GM18868 (cell line): ENCODE measurements around the gene ACTR8.
"Not testable (repeated sequence)": the region's sequence is repeated elsewhere in the genome, so short reads cannot be mapped to it uniquely, and the experiment has no call there.

Source experiments
- ATAC-seq: cut with Tn5 transposase; IDR thresholded peaks from one replicate; pipeline ENCODE4 v1.9.1; 2021; ENCODE audit warnings: mild to moderate bottlenecking, moderate library complexity; ENCODE audit not compliant: unreplicated experiment

The ACTR8 gene

GRCh38 chr3:53881691-53882593 is at the start of gene ACTR8:
ACTR8 (minus strand) TSS chr3:53882152; CDS start chr3:53882101, 51 bp downstream.
- ATAC-seq = peak; percentile 86

- ATAC-seq = not testable (repeated sequence)
Observed at GRCh38 chr3:53927208-53927872, 45.4 kb upstream of the ACTR8 start.

- ATAC-seq = peak; percentile 42
Observed at GRCh38 chr3:53921296-53921695, 39.3 kb upstream of the ACTR8 start.

GRCh38 chr3:53919741-53920140 is 37.8 kb upstream of the ACTR8 start:
- ATAC-seq = no peak

GRCh38 chr3:53913401-53913800 is 31.4 kb upstream of the ACTR8 start:
- no peak for ATAC-seq

- ATAC-seq = no peak
Observed at GRCh38 chr3:53902711-53903110, 20.8 kb upstream of the ACTR8 start.

GRCh38 chr3:53902067-53902466 is 20.1 kb upstream of the ACTR8 start:
- no peak for ATAC-seq

GRCh38 chr3:53900666-53901331 is 18.8 kb upstream of the ACTR8 start:
- no peak for ATAC-seq

- no peak for ATAC-seq
Observed at GRCh38 chr3:53899750-53900149, 17.8 kb upstream of the ACTR8 start.

GRCh38 chr3:53892286-53892637 is 10.3 kb upstream of the ACTR8 start:
- ATAC-seq = no peak

- peak; percentile 95 for ATAC-seq
Observed at GRCh38 chr3:53891497-53892285, 9.7 kb upstream of the ACTR8 start, which contains the start of gene SELENOK. SELENOK (minus strand) TSS chr3:53891859.

GRCh38 chr3:53890726-53891475 is 8.9 kb upstream of the ACTR8 start:
- no peak for ATAC-seq

GRCh38 chr3:53888232-53888631 is 6.3 kb upstream of the ACTR8 start:
- ATAC-seq = no peak

- ATAC-seq = no peak
Observed at GRCh38 chr3:53887446-53887845, 5.5 kb upstream of the ACTR8 start.

GRCh38 chr3:53885239-53885638 is 3.3 kb upstream of the ACTR8 start:
- peak; percentile 33 for ATAC-seq

GRCh38 chr3:53884623-53885022 is 2.7 kb upstream of the ACTR8 start:
- no peak for ATAC-seq

- no peak for ATAC-seq
Observed at GRCh38 chr3:53883008-53883407, 1.1 kb upstream of the ACTR8 start.

- no peak for ATAC-seq
Observed at GRCh38 chr3:53880396-53881345, 1.3 kb downstream of the ACTR8 start.
